ENCODE results near the gene CMTM2. TPM values are rescaled to one million over a fixed set of nuclear protein-coding genes. Genes with fewer than 3 reads are reported as not detected.
"Not testable (repeated sequence)": the region's sequence is repeated elsewhere in the genome, so short reads cannot be mapped to it uniquely, and the experiment has no call there.

Gene CMTM2
- total and polyA plus RNA-seq, 9 donors, result 0.25 to 0.68 (median 0.44) TPM

GRCh38 chr16:66605979-66606751, 26.9 kb downstream of the CMTM2 start:
- Histone ChIP-seq H3K4me1 (ENCODE audit: control insufficient read depth, insufficient read depth, low read length) (peaks cover 27% of the 10 kb centered on the region), H3K4me3 (ENCODE audit: low read length) (peak overlapping the region; percentile 67), H3K27ac (ENCODE audit: low read length) (peak overlapping the region; percentile 57), H3K27me3 (ENCODE audit: control insufficient read depth, insufficient read depth, low read length) (no peaks in the 10 kb centered on the region), H3K36me3 (ENCODE audit: control insufficient read depth, insufficient read depth, low read length) (peaks cover 29% of the 10 kb centered on the region), H3K9me3 (replicated peaks; ENCODE audit: control insufficient read depth, low read depth, low read length) (no peaks in the 10 kb centered on the region)
- peak; percentile 54 for DNase-seq
- WGBS (ENCODE audit: insufficient coverage), result no CpG with 5 or more reads among the region's 10 CpGs

GRCh38 chr16:66608241-66609138, 29.2 kb downstream of the CMTM2 start:
- Histone ChIP-seq H3K4me3 (ENCODE audit: low read length) (no peak overlapping the region), H3K9me3 (replicated peaks; ENCODE audit: control insufficient read depth, low read depth, low read length) (no peaks in the 10 kb centered on the region), H3K36me3 (ENCODE audit: control insufficient read depth, insufficient read depth, low read length) (peaks cover 42% of the 10 kb centered on the region), H3K27ac (ENCODE audit: low read length) (no peak overlapping the region), H3K4me1 (ENCODE audit: control insufficient read depth, insufficient read depth, low read length) (peaks cover 25% of the 10 kb centered on the region), H3K27me3 (ENCODE audit: control insufficient read depth, insufficient read depth, low read length) (no peaks in the 10 kb centered on the region)
- peak; percentile 84 for DNase-seq
- WGBS (ENCODE audit: insufficient coverage), result 28% methylated on average over 13 of the region's 17 CpGs

GRCh38 chr16:66609139-66609510, 29.9 kb downstream of the CMTM2 start:
- no peaks in the 10 kb centered on the region for H3K27me3 ChIP-seq (ENCODE audit: control insufficient read depth, insufficient read depth, low read length)
- H3K4me3 ChIP-seq (ENCODE audit: low read length), result no peak overlapping the region
- peaks cover 47% of the 10 kb centered on the region for H3K36me3 ChIP-seq (ENCODE audit: control insufficient read depth, insufficient read depth, low read length)
- DNase-seq, result no peak
- 87% methylated on average over 12 of the region's 12 CpGs for WGBS (ENCODE audit: insufficient coverage)
- H3K4me1 ChIP-seq (ENCODE audit: control insufficient read depth, insufficient read depth, low read length), result peaks cover 20% of the 10 kb centered on the region
- H3K27ac ChIP-seq (ENCODE audit: low read length), result no peak overlapping the region
- H3K9me3 ChIP-seq (replicated peaks; ENCODE audit: control insufficient read depth, low read depth, low read length), result no peaks in the 10 kb centered on the region

GRCh38 chr16:66610111-66610820, 31.0 kb downstream of the CMTM2 start:
- Histone ChIP-seq H3K9me3 (replicated peaks; ENCODE audit: control insufficient read depth, low read depth, low read length) (no peaks in the 10 kb centered on the region), H3K27ac (ENCODE audit: low read length) (no peak overlapping the region), H3K4me3 (ENCODE audit: low read length) (no peak overlapping the region), H3K4me1 (ENCODE audit: control insufficient read depth, insufficient read depth, low read length) (peaks cover 20% of the 10 kb centered on the region), H3K36me3 (ENCODE audit: control insufficient read depth, insufficient read depth, low read length) (peaks cover 51% of the 10 kb centered on the region), H3K27me3 (ENCODE audit: control insufficient read depth, insufficient read depth, low read length) (no peaks in the 10 kb centered on the region)
- no peak for DNase-seq
- 89% methylated on average over 14 of the region's 14 CpGs for WGBS (ENCODE audit: insufficient coverage)

- H3K9me3 ChIP-seq (replicated peaks; ENCODE audit: control insufficient read depth, low read depth, low read length); H3K4me3 ChIP-seq (ENCODE audit: low read length); H3K27me3 ChIP-seq (ENCODE audit: control insufficient read depth, insufficient read depth, low read length); DNase-seq; H3K4me1 ChIP-seq (ENCODE audit: control insufficient read depth, insufficient read depth, low read length); H3K27ac ChIP-seq (ENCODE audit: low read length): not testable (repeated sequence)
- WGBS (ENCODE audit: insufficient coverage), result 92% methylated on average over 2 of the region's 8 CpGs
- peaks cover 51% of the 10 kb centered on the region for H3K36me3 ChIP-seq (ENCODE audit: control insufficient read depth, insufficient read depth, low read length)
Observed at GRCh38 chr16:66611911-66612310, 32.6 kb downstream of the CMTM2 start.

- Histone ChIP-seq H3K9me3 (replicated peaks; ENCODE audit: control insufficient read depth, low read depth, low read length) (no peaks in the 10 kb centered on the region), H3K27me3 (ENCODE audit: control insufficient read depth, insufficient read depth, low read length) (no peaks in the 10 kb centered on the region), H3K27ac (ENCODE audit: low read length) (no peak overlapping the region), H3K4me1 (ENCODE audit: control insufficient read depth, insufficient read depth, low read length) (peaks cover 10% of the 10 kb centered on the region), H3K4me3 (ENCODE audit: low read length) (no peak overlapping the region), H3K36me3 (ENCODE audit: control insufficient read depth, insufficient read depth, low read length) (peaks cover 51% of the 10 kb centered on the region)
- 83% methylated on average over 14 of the region's 14 CpGs for WGBS (ENCODE audit: insufficient coverage)
- DNase-seq, result no peak
Observed at GRCh38 chr16:66612422-66612821, 33.2 kb downstream of the CMTM2 start.

GRCh38 chr16:66614161-66614802, 35.0 kb downstream of the CMTM2 start:
- no peaks in the 10 kb centered on the region for H3K9me3 ChIP-seq (replicated peaks; ENCODE audit: control insufficient read depth, low read depth, low read length)
- no peaks in the 10 kb centered on the region for H3K27me3 ChIP-seq (ENCODE audit: control insufficient read depth, insufficient read depth, low read length)
- no peak for DNase-seq
- 88% methylated on average over 4 of the region's 12 CpGs for WGBS (ENCODE audit: insufficient coverage)
- H3K36me3 ChIP-seq (ENCODE audit: control insufficient read depth, insufficient read depth, low read length), result peaks cover 39% of the 10 kb centered on the region
- no peaks in the 10 kb centered on the region for H3K4me1 ChIP-seq (ENCODE audit: control insufficient read depth, insufficient read depth, low read length)
- H3K4me3 ChIP-seq (ENCODE audit: low read length), result no peak overlapping the region
- H3K27ac ChIP-seq (ENCODE audit: low read length), result no peak overlapping the region

- WGBS (ENCODE audit: insufficient coverage), result 63% methylated on average over 1 of the region's 4 CpGs
- Histone ChIP-seq H3K4me3 (ENCODE audit: low read length) (no peak overlapping the region), H3K27me3 (ENCODE audit: control insufficient read depth, insufficient read depth, low read length) (no peaks in the 10 kb centered on the region), H3K9me3 (replicated peaks; ENCODE audit: control insufficient read depth, low read depth, low read length) (no peaks in the 10 kb centered on the region), H3K4me1 (ENCODE audit: control insufficient read depth, insufficient read depth, low read length) (peaks cover 7% of the 10 kb centered on the region), H3K36me3 (ENCODE audit: control insufficient read depth, insufficient read depth, low read length) (peaks cover 25% of the 10 kb centered on the region), H3K27ac (ENCODE audit: low read length) (no peak overlapping the region)
- no peak for DNase-seq
Observed at GRCh38 chr16:66616169-66616568, 36.9 kb downstream of the CMTM2 start.

- Histone ChIP-seq H3K4me3 (ENCODE audit: low read length) (no peak overlapping the region), H3K36me3 (ENCODE audit: control insufficient read depth, insufficient read depth, low read length) (peaks cover 27% of the 10 kb centered on the region), H3K27me3 (ENCODE audit: control insufficient read depth, insufficient read depth, low read length) (no peaks in the 10 kb centered on the region), H3K9me3 (replicated peaks; ENCODE audit: control insufficient read depth, low read depth, low read length) (no peaks in the 10 kb centered on the region), H3K4me1 (ENCODE audit: control insufficient read depth, insufficient read depth, low read length) (peaks cover 7% of the 10 kb centered on the region), H3K27ac (ENCODE audit: low read length) (no peak overlapping the region)
- 64% methylated on average over 5 of the region's 9 CpGs for WGBS (ENCODE audit: insufficient coverage)
- DNase-seq, result no peak
Observed at GRCh38 chr16:66616592-66616991, 37.3 kb downstream of the CMTM2 start.
